ENCODE data around the gene NPAS3. TPM values are rescaled to one million over a fixed set of nuclear protein-coding genes. Genes with fewer than 3 reads are reported as not detected.

Gene NPAS3
- total RNA-seq, 1 experiment from 2014 or later, result not detected

DNA sequence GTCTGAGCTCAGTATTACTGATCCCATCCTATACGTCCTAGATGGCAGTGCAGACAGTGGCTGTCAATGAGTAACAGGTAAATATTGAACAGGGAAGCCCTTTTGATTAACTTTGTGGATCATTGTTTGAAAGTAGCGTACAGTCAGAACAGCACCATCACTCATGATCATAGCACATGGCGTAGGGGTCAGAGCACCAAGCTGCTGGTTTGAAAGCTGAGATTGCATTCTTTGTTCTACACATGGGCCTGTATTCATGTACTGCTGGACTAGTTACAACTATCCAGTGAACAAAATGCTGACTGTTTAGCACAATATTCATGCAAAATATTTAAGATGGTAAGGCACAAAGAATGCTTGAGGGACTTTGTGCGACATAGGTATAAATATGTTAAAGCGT lies 131.8 kb downstream of the NPAS3 start:
- Histone ChIP-seq H3K9me3 (ENCODE audit: control insufficient read depth in 1 of 2, insufficient read depth in 1 of 2, low read depth in 1 of 2, low read length in 2 of 2) (no peaks in the 10 kb centered on the region; a peak in 1 of 4 replicates), H3K27ac (ENCODE audit: low read depth, low read length) (no peak overlapping the region), H3K4me3 (replicated peaks in 1 of 2; ENCODE audit: low read depth in 1 of 2, low read length in 2 of 2) (no peak overlapping the region), H2AFZ (ENCODE audit: low read depth, low read length, poor library complexity, severe bottlenecking) (no peak overlapping the region), H3K9ac (ENCODE audit: low read length) (no peak overlapping the region), H3K4me1 (ENCODE audit: control insufficient read depth in 1 of 2, insufficient read depth in 2 of 2, low read length in 2 of 2) (no peaks in the 10 kb centered on the region), H3K27me3 (ENCODE audit: insufficient read depth, low read length) (no peaks in the 10 kb centered on the region), H4K20me1 (ENCODE audit: insufficient read depth) (no peaks in the 10 kb centered on the region), H3K9me2 (ENCODE audit: insufficient read depth) (no peaks in the 10 kb centered on the region), H3K4me2 (ENCODE audit: low read length) (no peak overlapping the region), H3K79me2 (ENCODE audit: insufficient read depth, low read length) (no peaks in the 10 kb centered on the region), H3K36me3 (ENCODE audit: control insufficient read depth in 1 of 2, insufficient read depth in 2 of 2, low read length in 2 of 2) (no peaks in the 10 kb centered on the region)
- no TSS peak for BruUV-seq (replicated peaks)
- no peak for ATAC-seq
- ChIA-PET RAD21 (ENCODE audit: low non-redundant PET in 1 of 2, low total read pairs in 2 of 2, uncharacterized antibody in 2 of 2, unreplicated experiment in 2 of 2) (no interaction called here), CTCF (no interaction called here), POLR2A (no interaction called here)
- TF ChIP-seq, protein P1, sequence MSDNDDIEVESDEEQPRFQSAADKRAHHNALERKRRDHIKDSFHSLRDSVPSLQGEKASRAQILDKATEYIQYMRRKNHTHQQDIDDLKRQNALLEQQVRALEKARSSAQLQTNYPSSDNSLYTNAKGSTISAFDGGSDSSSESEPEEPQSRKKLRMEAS (IDR thresholded peaks at IDR 0.05), result no peak
- TF ChIP-seq RAD21 (IDR thresholded peaks at IDR 0.05; ENCODE audit: low read depth) (no peak), FOSL1 (IDR thresholded peaks at IDR 0.05; ENCODE audit: low read depth) (no peak), SIN3A (IDR thresholded peaks at IDR 0.05; ENCODE audit: low read depth) (no peak), EZH2phosphoT487 (IDR thresholded peaks at IDR 0.05; ENCODE audit: borderline replicate concordance) (no peak), TCF7L2 (IDR thresholded peaks at IDR 0.05; ENCODE audit: borderline replicate concordance, extremely low read depth, insufficient read depth, insufficient read length) (no peak), POLR2A (IDR thresholded peaks at IDR 0.05; ENCODE audit: borderline replicate concordance, extremely low read depth, insufficient read depth, insufficient read length) (no peak), SP1 (IDR thresholded peaks at IDR 0.05; ENCODE audit: low read depth) (no peak), EZH2 (IDR thresholded peaks at IDR 0.05) (no peak)
- TF ChIP-seq, protein P2, sequence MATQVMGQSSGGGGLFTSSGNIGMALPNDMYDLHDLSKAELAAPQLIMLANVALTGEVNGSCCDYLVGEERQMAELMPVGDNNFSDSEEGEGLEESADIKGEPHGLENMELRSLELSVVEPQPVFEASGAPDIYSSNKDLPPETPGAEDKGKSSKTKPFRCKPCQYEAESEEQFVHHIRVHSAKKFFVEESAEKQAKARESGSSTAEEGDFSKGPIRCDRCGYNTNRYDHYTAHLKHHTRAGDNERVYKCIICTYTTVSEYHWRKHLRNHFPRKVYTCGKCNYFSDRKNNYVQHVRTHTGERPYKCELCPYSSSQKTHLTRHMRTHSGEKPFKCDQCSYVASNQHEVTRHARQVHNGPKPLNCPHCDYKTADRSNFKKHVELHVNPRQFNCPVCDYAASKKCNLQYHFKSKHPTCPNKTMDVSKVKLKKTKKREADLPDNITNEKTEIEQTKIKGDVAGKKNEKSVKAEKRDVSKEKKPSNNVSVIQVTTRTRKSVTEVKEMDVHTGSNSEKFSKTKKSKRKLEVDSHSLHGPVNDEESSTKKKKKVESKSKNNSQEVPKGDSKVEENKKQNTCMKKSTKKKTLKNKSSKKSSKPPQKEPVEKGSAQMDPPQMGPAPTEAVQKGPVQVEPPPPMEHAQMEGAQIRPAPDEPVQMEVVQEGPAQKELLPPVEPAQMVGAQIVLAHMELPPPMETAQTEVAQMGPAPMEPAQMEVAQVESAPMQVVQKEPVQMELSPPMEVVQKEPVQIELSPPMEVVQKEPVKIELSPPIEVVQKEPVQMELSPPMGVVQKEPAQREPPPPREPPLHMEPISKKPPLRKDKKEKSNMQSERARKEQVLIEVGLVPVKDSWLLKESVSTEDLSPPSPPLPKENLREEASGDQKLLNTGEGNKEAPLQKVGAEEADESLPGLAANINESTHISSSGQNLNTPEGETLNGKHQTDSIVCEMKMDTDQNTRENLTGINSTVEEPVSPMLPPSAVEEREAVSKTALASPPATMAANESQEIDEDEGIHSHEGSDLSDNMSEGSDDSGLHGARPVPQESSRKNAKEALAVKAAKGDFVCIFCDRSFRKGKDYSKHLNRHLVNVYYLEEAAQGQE (IDR thresholded peaks at IDR 0.05; ENCODE audit: low read depth), result no peak
- TF ChIP-seq, protein P3, sequence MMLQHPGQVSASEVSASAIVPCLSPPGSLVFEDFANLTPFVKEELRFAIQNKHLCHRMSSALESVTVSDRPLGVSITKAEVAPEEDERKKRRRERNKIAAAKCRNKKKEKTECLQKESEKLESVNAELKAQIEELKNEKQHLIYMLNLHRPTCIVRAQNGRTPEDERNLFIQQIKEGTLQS (IDR thresholded peaks at IDR 0.05), result no peak
- intact Hi-C loops (cut with micrococcal nuclease), result no loop called here
- no peak for DNase-seq (ENCODE audit: low read depth, low spot score)
